Measurements from ENCODE around the gene LAMA4.

The LAMA4 gene

GRCh38 chr6:112184951-112185350 is 69.4 kb downstream of the LAMA4 start:
- DNase-seq (ENCODE audit: low spot score), result no peak

- no peak for DNase-seq (ENCODE audit: low spot score)
Observed at GRCh38 chr6:112183271-112183671, 71.1 kb downstream of the LAMA4 start.

- no peak for DNase-seq (ENCODE audit: low spot score)
Observed at GRCh38 chr6:112181130-112181529, 73.2 kb downstream of the LAMA4 start.

GRCh38 chr6:112180095-112180820 is 74.1 kb downstream of the LAMA4 start:
- DNase-seq (ENCODE audit: low spot score), result peak; percentile 48

GRCh38 chr6:112179631-112180030 is 74.7 kb downstream of the LAMA4 start:
- DNase-seq (ENCODE audit: low spot score), result no peak

- DNase-seq (ENCODE audit: low spot score), result no peak
Observed at GRCh38 chr6:112178846-112179245, 75.5 kb downstream of the LAMA4 start.

GRCh38 chr6:112177092-112177491 is 77.3 kb downstream of the LAMA4 start:
- no peak for DNase-seq (ENCODE audit: low spot score)

- no peak for DNase-seq (ENCODE audit: low spot score)
Observed at GRCh38 chr6:112176175-112176574, 78.2 kb downstream of the LAMA4 start.

- no peak for DNase-seq (ENCODE audit: low spot score)
Observed at GRCh38 chr6:112173221-112173804, 81.1 kb downstream of the LAMA4 start.

- DNase-seq (ENCODE audit: low spot score), result no peak
Observed at GRCh38 chr6:112172540-112172939, 81.8 kb downstream of the LAMA4 start.

GRCh38 chr6:112169541-112169940 is 84.8 kb downstream of the LAMA4 start:
- DNase-seq (ENCODE audit: low spot score), result no peak

- peak; percentile 86 for DNase-seq (ENCODE audit: low spot score)
Observed at GRCh38 chr6:112163295-112164257, 90.8 kb downstream of the LAMA4 start.

- DNase-seq (ENCODE audit: low spot score), result no peak
Observed at GRCh38 chr6:112160745-112161144, 93.6 kb downstream of the LAMA4 start.

GRCh38 chr6:112156668-112157067 is 97.7 kb downstream of the LAMA4 start:
- no peak for DNase-seq (ENCODE audit: low spot score)

GRCh38 chr6:112155886-112156285 is 98.5 kb downstream of the LAMA4 start:
- no peak for DNase-seq (ENCODE audit: low spot score)

GRCh38 chr6:112154711-112155110 is 99.7 kb downstream of the LAMA4 start:
- no peak for DNase-seq (ENCODE audit: low spot score)

GRCh38 chr6:112153926-112154607 is 100.3 kb downstream of the LAMA4 start:
- no peak for DNase-seq (ENCODE audit: low spot score)

- no peak for DNase-seq (ENCODE audit: low spot score)
Observed at GRCh38 chr6:112150363-112150762, 104.0 kb downstream of the LAMA4 start.

GRCh38 chr6:112149719-112150263 is 104.6 kb downstream of the LAMA4 start:
- DNase-seq (ENCODE audit: low spot score), result no peak

GRCh38 chr6:112149236-112149635 is 105.1 kb downstream of the LAMA4 start:
- DNase-seq (ENCODE audit: low spot score), result no peak

GRCh38 chr6:112148103-112148502 is 106.3 kb downstream of the LAMA4 start:
- no peak for DNase-seq (ENCODE audit: low spot score)

- DNase-seq (ENCODE audit: low spot score), result peak; percentile 21
Observed at GRCh38 chr6:112145080-112145573, 109.2 kb downstream of the LAMA4 start.
